ENCODE data around the gene ABCC1. TPM values are rescaled to one million over a fixed set of nuclear protein-coding genes. Genes with fewer than 3 reads are reported as not detected.
"Not testable (repeated sequence)": the region's sequence is repeated elsewhere in the genome, so short reads cannot be mapped to it uniquely, and the experiment has no call there.

The ABCC1 gene
- total and polyA plus RNA-seq, 2 experiments from 2014 or later: 7.0 to 9.3 TPM

DNA sequence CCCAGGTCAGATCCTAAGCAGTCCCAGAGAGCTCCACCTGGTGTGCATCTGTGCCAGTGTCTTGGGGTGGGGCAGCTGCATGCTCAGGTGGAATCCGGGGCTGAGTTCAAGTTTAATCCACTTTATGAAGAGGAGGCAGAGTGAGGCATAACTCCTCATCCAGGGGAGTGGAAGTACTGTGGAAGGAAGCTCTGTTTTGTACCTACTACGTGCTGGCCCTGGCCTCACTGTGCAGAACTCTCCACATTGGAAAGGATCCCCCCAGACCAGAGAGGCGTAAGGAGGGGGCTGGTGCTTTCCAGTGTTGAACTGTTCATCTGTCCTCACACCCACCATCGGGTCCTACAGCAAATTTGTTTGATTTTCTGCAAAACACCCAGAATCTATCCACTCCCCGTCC, 195.9 kb downstream of the ABCC1 start:
- no peak overlapping the region for H3K4me2 ChIP-seq
- DNase-seq (ENCODE audit: low spot score): no peak
- H4K20me1 ChIP-seq (ENCODE audit: insufficient read depth, poor library complexity, severe bottlenecking): no peaks in the 10 kb centered on the region
- no peak overlapping the region for H3K27ac ChIP-seq
- WGBS (ENCODE audit: low lambda C conversion rate, missing lambda C conversion rate): 92% methylated on average over 5 of the region's 5 CpGs
- TF ChIP-seq EZH2phosphoT487 (IDR thresholded peaks at IDR 0.05; ENCODE audit: low read depth, severe bottlenecking, unreplicated experiment): no peak
- no peak for TF ChIP-seq EZH2 (IDR thresholded peaks at IDR 0.05; ENCODE audit: borderline replicate concordance)
- TF ChIP-seq CTCF (IDR thresholded peaks at IDR 0.05; ENCODE audit: poor library complexity): no peak
- H3K9me3 ChIP-seq (ENCODE audit: low read depth): no peaks in the 10 kb centered on the region
- H2AFZ ChIP-seq: no peak overlapping the region
- no peaks in the 10 kb centered on the region for H3K79me2 ChIP-seq
- H3K27me3 ChIP-seq: no peaks in the 10 kb centered on the region
- no peaks in the 10 kb centered on the region for H3K4me1 ChIP-seq (ENCODE audit: insufficient read depth)
- H3K4me3 ChIP-seq: no peak overlapping the region
- no peaks in the 10 kb centered on the region for H3K9me2 ChIP-seq (replicated peaks; ENCODE audit: insufficient read depth)
- no peaks in the 10 kb centered on the region for H3K36me3 ChIP-seq (replicated peaks; ENCODE audit: insufficient read depth, low read depth)

DNA sequence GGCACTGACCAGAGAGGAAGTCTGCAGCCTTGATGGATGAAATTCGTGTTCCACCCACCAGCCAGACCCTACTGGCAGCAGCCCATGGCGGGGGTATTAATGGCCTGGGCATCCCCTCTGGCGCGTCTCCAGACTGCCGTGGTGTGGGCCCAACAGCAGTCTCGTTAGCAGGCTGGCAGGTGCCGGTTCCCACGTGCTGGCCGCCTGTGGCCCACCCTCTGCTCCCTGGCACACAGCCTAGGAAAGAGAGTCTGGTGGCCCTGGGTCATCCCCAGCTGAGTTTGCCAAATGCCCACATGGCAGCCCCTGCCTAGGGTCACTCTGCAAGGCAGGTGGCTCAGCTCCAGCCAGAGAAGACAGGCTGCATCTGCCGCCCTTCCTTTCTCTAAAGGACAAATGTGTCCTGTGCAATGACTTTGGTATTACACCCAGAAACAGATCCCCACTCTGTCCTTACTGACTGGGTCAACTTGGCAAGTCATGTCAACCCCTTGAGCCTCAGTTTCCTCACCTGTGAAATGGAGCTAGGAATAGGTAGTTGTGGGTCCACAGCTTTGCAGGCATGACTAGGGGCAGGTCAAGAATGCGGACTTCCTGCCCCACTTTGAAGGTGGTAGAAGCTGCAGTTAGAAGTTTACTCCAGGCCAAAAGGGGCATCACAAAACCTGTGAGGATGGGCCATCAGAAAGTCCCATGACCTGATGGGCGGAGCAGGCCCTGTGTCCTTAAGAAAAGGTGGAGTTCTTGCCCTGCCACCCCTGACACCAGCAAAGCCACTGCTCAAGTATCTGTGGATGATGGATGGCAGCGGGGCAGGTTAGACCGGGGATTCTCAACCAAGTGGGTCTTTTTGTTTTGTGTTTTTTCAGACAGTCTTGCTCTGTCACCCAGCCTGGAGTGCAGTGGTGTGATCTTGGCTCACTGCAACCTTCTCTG, 197.2 kb downstream of the ABCC1 start:
- no peaks in the 10 kb centered on the region for H3K9me3 ChIP-seq (ENCODE audit: low read depth)
- no peaks in the 10 kb centered on the region for H3K4me1 ChIP-seq (ENCODE audit: insufficient read depth)
- no peaks in the 10 kb centered on the region for H3K79me2 ChIP-seq
- TF ChIP-seq CTCF (IDR thresholded peaks at IDR 0.05; ENCODE audit: poor library complexity) (no peak), EZH2 (IDR thresholded peaks at IDR 0.05; ENCODE audit: borderline replicate concordance) (no peak), EZH2phosphoT487 (IDR thresholded peaks at IDR 0.05; ENCODE audit: low read depth, severe bottlenecking, unreplicated experiment) (no peak)
- H4K20me1 ChIP-seq (ENCODE audit: insufficient read depth, poor library complexity, severe bottlenecking): no peaks in the 10 kb centered on the region
- no peak overlapping the region for H3K27ac ChIP-seq
- no peak overlapping the region for H3K4me2 ChIP-seq
- H2AFZ ChIP-seq: no peak overlapping the region
- WGBS (ENCODE audit: low lambda C conversion rate, missing lambda C conversion rate): 95% methylated on average over 14 of the region's 14 CpGs
- no peaks in the 10 kb centered on the region for H3K36me3 ChIP-seq (replicated peaks; ENCODE audit: insufficient read depth, low read depth)
- no peak overlapping the region for H3K4me3 ChIP-seq
- H3K27me3 ChIP-seq: no peaks in the 10 kb centered on the region
- no peaks in the 10 kb centered on the region for H3K9me2 ChIP-seq (replicated peaks; ENCODE audit: insufficient read depth)
- DNase-seq (ENCODE audit: low spot score): no peak

DNA sequence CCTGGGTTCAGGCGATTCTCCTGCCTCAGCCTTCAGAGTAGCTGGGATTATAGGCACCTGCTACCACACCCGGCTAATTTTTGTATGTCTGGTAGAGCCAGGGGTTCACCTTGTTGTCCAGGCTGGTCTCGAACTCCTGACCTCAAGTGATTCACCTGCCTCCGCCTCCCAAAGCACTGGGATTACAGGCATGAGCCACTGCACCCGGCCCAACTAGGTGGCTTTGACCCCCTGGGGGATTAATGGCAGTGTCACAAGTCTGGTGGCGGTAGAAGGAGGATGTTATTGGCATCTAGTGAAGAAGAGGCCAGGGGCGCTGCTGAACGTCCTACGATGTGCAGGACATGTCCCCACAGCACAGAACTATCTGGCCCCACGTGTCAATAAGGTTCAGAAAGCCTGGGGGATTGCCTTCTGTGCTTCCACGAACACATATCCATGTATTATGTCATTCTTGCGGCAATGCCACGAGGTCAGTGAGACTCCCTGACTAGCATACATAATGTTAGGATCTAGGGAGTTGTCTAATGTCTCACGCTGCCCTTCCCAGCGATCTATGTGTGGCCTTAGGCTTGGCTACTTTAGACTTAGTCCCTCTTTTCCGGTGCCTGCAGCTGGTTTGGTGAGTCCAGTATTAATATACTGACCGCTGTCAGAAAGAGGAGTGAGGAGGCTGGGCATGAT, 198.0 kb downstream of the ABCC1 start:
- TF ChIP-seq CTCF (IDR thresholded peaks at IDR 0.05; ENCODE audit: poor library complexity) (no peak), EZH2 (IDR thresholded peaks at IDR 0.05; ENCODE audit: borderline replicate concordance) (no peak), EZH2phosphoT487 (IDR thresholded peaks at IDR 0.05; ENCODE audit: low read depth, severe bottlenecking, unreplicated experiment) (no peak)
- DNase-seq (ENCODE audit: low spot score): no peak
- WGBS (ENCODE audit: low lambda C conversion rate, missing lambda C conversion rate): 88% methylated on average over 17 of the region's 17 CpGs

DNA sequence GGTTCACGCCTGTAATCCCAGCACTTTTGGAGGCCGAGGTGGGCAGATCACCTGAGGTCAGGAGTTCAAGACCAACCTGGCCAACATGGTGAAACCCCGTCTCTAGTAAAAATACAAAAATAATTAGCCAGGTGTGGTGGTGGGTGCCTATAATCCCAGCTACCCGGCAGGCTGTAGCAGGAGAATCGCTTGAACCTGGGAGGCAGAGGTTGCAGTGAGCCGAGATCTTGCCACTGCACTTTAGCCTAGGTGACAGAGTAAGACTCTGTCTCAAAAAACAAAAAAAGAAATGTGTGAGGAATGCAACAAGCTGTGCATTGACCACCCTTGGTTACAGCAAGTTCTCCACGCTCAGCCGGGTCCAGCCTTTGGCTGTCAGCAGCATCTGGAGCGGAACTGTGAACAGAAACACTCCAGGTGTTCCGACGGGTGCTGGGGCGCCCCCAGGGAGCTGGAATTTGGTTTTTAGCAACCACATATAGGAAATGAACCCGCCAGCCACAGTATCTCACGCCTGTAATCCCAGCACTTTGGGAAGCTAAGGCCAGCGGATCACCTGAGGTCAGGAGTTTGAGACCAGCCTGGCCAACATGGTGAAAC, 198.7 kb downstream of the ABCC1 start:
- H3K4me3 ChIP-seq; H3K4me2 ChIP-seq; H3K79me2 ChIP-seq; H3K9me2 ChIP-seq (replicated peaks; ENCODE audit: insufficient read depth); H3K4me1 ChIP-seq (ENCODE audit: insufficient read depth); H3K27ac ChIP-seq; H3K36me3 ChIP-seq (replicated peaks; ENCODE audit: insufficient read depth, low read depth); H3K27me3 ChIP-seq; H2AFZ ChIP-seq; H4K20me1 ChIP-seq (ENCODE audit: insufficient read depth, poor library complexity, severe bottlenecking); H3K9me3 ChIP-seq (ENCODE audit: low read depth); DNase-seq (ENCODE audit: low spot score): not testable (repeated sequence)
- 84% methylated on average over 15 of the region's 15 CpGs for WGBS (ENCODE audit: low lambda C conversion rate, missing lambda C conversion rate)

More for the DNA sequence above, 198.0 kb downstream of the ABCC1 start:
- Histone ChIP-seq H3K9me3 (ENCODE audit: low read depth) (no peaks in the 10 kb centered on the region), H3K4me1 (ENCODE audit: insufficient read depth) (no peaks in the 10 kb centered on the region), H3K9me2 (replicated peaks; ENCODE audit: insufficient read depth) (no peaks in the 10 kb centered on the region), H3K4me3 (no peak overlapping the region), H3K4me2 (no peak overlapping the region), H3K36me3 (replicated peaks; ENCODE audit: insufficient read depth, low read depth) (no peaks in the 10 kb centered on the region), H3K27me3 (no peaks in the 10 kb centered on the region), H2AFZ (no peak overlapping the region), H3K79me2 (no peaks in the 10 kb centered on the region), H4K20me1 (ENCODE audit: insufficient read depth, poor library complexity, severe bottlenecking) (no peaks in the 10 kb centered on the region), H3K27ac (no peak overlapping the region)
